DOHH2 (cell line): Measurements from ENCODE around the gene ACE2.

Experiments used
- CTCF ChIP-seq: fragments of 200-600 bp; sonication (generic); IDR thresholded peaks from one replicate; pipeline ENCODE4 v1.5.1; 2014; ENCODE audit warnings: antibody characterized with exemption, mild to moderate bottlenecking, low read depth, low read length; ENCODE audit not compliant: poor library complexity, severe bottlenecking
- EZH2phosphoT487 ChIP-seq: fragments of 200-600 bp; sonication (generic); IDR thresholded peaks from 2 replicates; pipeline ENCODE4 v1.6.1; 2017; ENCODE audit warnings: borderline replicate concordance, mild to moderate bottlenecking, antibody characterized with exemption, low read length, moderate library complexity, mixed read lengths

- TF ChIP-seq CTCF (no peak), EZH2phosphoT487 (no peak)
Measured at GRCh38 chrX:15607067-15607466, 6.3 kb upstream of the ACE2 start.
